Measurements from ENCODE around the gene NDUFAB1. TPM values are rescaled to one million over a fixed set of nuclear protein-coding genes. Genes with fewer than 3 reads are reported as not detected.
A peak's percentile ranks its signal among the peaks of the same experiment; 100 is the strongest.
"Not testable (repeated sequence)": the region's sequence is repeated elsewhere in the genome, so short reads cannot be mapped to it uniquely, and the experiment has no call there.

The NDUFAB1 gene
- total RNA-seq, 1 donor from 2014 or later: 122 TPM

- TF ChIP-seq CTCF (IDR thresholded peaks at IDR 0.05) (no peak), EZH2phosphoT487 (IDR thresholded peaks at IDR 0.05) (no peak), EZH2 (IDR thresholded peaks at IDR 0.05) (no peak)
- peak overlapping the region; percentile 73 for H3K4me2 ChIP-seq
- peak overlapping the region; percentile 99 for H3K4me3 Mint-ChIP-seq
- H3F3A ChIP-seq (ENCODE audit: low read depth): peaks cover 5% of the 10 kb centered on the region
- no peaks in the 10 kb centered on the region for H3K9me3 ChIP-seq (ENCODE audit: low read depth)
- H3K36me3 ChIP-seq: no peaks in the 10 kb centered on the region
- H3K79me2 ChIP-seq (ENCODE audit: low read depth): peaks cover 46% of the 10 kb centered on the region
- H3K9ac ChIP-seq: peak overlapping the region; percentile 65
- H3K9me3 Mint-ChIP-seq: no peaks in the 10 kb centered on the region
- H3K27ac ChIP-seq: no peak overlapping the region
- H2AFZ ChIP-seq (replicated peaks): peak overlapping the region; percentile 23
- peaks cover 4% of the 10 kb centered on the region for H3K27me3 Mint-ChIP-seq (ENCODE audit: insufficient read depth, low read depth)
- DNase-seq (ENCODE audit: low spot score): no peak
- no peaks in the 10 kb centered on the region for H3K4me1 ChIP-seq
- no peaks in the 10 kb centered on the region for H4K20me1 ChIP-seq (ENCODE audit: low read depth)
- H3K27me3 ChIP-seq: no peaks in the 10 kb centered on the region
- peaks cover 15% of the 10 kb centered on the region for H3K4me1 Mint-ChIP-seq
- H3K27ac Mint-ChIP-seq: peak overlapping the region; percentile 93
- peaks cover 13% of the 10 kb centered on the region for H3K36me3 Mint-ChIP-seq
- H3K4me3 ChIP-seq: peak overlapping the region; percentile 69
These were observed 44.5 kb upstream of the NDUFAB1 start for GRCh38 chr16:23640615-23640930.

- H2AFZ ChIP-seq (replicated peaks): no peak overlapping the region
- no peak overlapping the region for H3K4me2 ChIP-seq
- H3K9me3 ChIP-seq (ENCODE audit: low read depth): no peaks in the 10 kb centered on the region
- H3K27ac ChIP-seq: no peak overlapping the region
- H3K27ac Mint-ChIP-seq: no peak overlapping the region
- no peaks in the 10 kb centered on the region for H3K9me3 Mint-ChIP-seq
- no peaks in the 10 kb centered on the region for H3K36me3 ChIP-seq
- H3K4me3 Mint-ChIP-seq: no peak overlapping the region
- peaks cover 10% of the 10 kb centered on the region for H3K4me1 Mint-ChIP-seq
- no peak for DNase-seq (ENCODE audit: low spot score)
- peaks cover 18% of the 10 kb centered on the region for H3K36me3 Mint-ChIP-seq
- H3K4me1 ChIP-seq: no peaks in the 10 kb centered on the region
- no peaks in the 10 kb centered on the region for H3F3A ChIP-seq (ENCODE audit: low read depth)
- no peak overlapping the region for H3K9ac ChIP-seq
- peaks cover 22% of the 10 kb centered on the region for H3K79me2 ChIP-seq (ENCODE audit: low read depth)
- no peaks in the 10 kb centered on the region for H4K20me1 ChIP-seq (ENCODE audit: low read depth)
- H3K4me3 ChIP-seq: no peak overlapping the region
- H3K27me3 ChIP-seq: no peaks in the 10 kb centered on the region
- no peaks in the 10 kb centered on the region for H3K27me3 Mint-ChIP-seq (ENCODE audit: insufficient read depth, low read depth)
- no peak for TF ChIP-seq EZH2 (IDR thresholded peaks at IDR 0.05)
- TF ChIP-seq CTCF (IDR thresholded peaks at IDR 0.05): no peak
- no peak for TF ChIP-seq EZH2phosphoT487 (IDR thresholded peaks at IDR 0.05)
These were observed 39.8 kb upstream of the NDUFAB1 start for GRCh38 chr16:23635958-23636357.

GRCh38 chr16:23634461-23635036 is 38.4 kb upstream of the NDUFAB1 start:
- Histone ChIP-seq H3K36me3 (no peaks in the 10 kb centered on the region), H4K20me1 (ENCODE audit: low read depth) (no peaks in the 10 kb centered on the region), H3K9me3 (ENCODE audit: low read depth) (no peaks in the 10 kb centered on the region), H3K9ac (no peak overlapping the region), H3K4me1 (no peaks in the 10 kb centered on the region), H3F3A (ENCODE audit: low read depth) (no peaks in the 10 kb centered on the region), H3K4me3 (no peak overlapping the region), H3K27ac (no peak overlapping the region), H3K4me2 (no peak overlapping the region), H3K27me3 (no peaks in the 10 kb centered on the region), H3K79me2 (ENCODE audit: low read depth) (peaks cover 8% of the 10 kb centered on the region), H2AFZ (replicated peaks) (no peak overlapping the region)
- Mint-ChIP-seq H3K9me3 (no peaks in the 10 kb centered on the region), H3K27me3 (ENCODE audit: insufficient read depth, low read depth) (no peaks in the 10 kb centered on the region), H3K4me3 (no peak overlapping the region), H3K4me1 (no peaks in the 10 kb centered on the region), H3K27ac (no peak overlapping the region), H3K36me3 (peaks cover 21% of the 10 kb centered on the region)
- TF ChIP-seq EZH2phosphoT487 (IDR thresholded peaks at IDR 0.05) (no peak), CTCF (IDR thresholded peaks at IDR 0.05) (no peak), EZH2 (IDR thresholded peaks at IDR 0.05) (no peak)
- DNase-seq (ENCODE audit: low spot score): no peak

GRCh38 chr16:23631874-23632273 is 35.8 kb upstream of the NDUFAB1 start:
- H3K27ac Mint-ChIP-seq, H3K9ac ChIP-seq: not testable (repeated sequence)
- H3K36me3 Mint-ChIP-seq: peaks cover 21% of the 10 kb centered on the region

More at GRCh38 chr16:23631874-23632273, 35.8 kb upstream of the NDUFAB1 start:
- H3K4me3 ChIP-seq; H3F3A ChIP-seq (ENCODE audit: low read depth); H3K27ac ChIP-seq; DNase-seq (ENCODE audit: low spot score); H4K20me1 ChIP-seq (ENCODE audit: low read depth); H3K27me3 ChIP-seq; H3K36me3 ChIP-seq; H3K4me3 Mint-ChIP-seq; H3K9me3 Mint-ChIP-seq; H3K9me3 ChIP-seq (ENCODE audit: low read depth); H3K4me1 ChIP-seq; H3K4me2 ChIP-seq; H3K79me2 ChIP-seq (ENCODE audit: low read depth); H3K4me1 Mint-ChIP-seq; H2AFZ ChIP-seq (replicated peaks); H3K27me3 Mint-ChIP-seq (ENCODE audit: insufficient read depth, low read depth): not testable (repeated sequence)

All from neural progenitor cell (in vitro differentiated cells).